HG03378 (cell line): Measurements from ENCODE around the gene ATP11C.
"Not testable (repeated sequence)": the region's sequence is repeated elsewhere in the genome, so short reads cannot be mapped to it uniquely, and the experiment has no call there.

Source experiments
- ATAC-seq: cut with Tn5 transposase; IDR thresholded peaks from one replicate; pipeline ENCODE4 v1.9.1; 2021; ENCODE audit warnings: mild to moderate bottlenecking, moderate library complexity; ENCODE audit not compliant: unreplicated experiment

ATP11C gene

DNA sequence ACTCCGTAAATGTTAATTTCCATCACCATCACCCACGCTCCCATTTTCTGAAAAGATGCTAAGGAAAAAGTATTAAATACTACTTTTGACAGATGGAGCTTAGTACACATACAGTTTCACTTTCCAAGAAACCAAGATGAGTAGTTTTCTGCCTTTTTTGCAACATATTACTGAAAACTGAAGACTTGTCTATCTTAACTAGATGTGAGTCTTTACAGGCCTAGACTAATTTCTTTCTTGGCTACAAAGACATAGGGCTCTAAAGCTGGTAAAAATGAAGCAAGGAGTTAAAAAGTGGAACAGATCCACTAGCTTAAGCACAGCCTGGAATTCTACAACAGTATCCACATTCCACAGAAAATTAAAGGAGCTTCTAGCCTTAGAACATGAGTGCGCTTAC, 68.2 kb downstream of the ATP11C start:
- ATAC-seq, result no peak

DNA sequence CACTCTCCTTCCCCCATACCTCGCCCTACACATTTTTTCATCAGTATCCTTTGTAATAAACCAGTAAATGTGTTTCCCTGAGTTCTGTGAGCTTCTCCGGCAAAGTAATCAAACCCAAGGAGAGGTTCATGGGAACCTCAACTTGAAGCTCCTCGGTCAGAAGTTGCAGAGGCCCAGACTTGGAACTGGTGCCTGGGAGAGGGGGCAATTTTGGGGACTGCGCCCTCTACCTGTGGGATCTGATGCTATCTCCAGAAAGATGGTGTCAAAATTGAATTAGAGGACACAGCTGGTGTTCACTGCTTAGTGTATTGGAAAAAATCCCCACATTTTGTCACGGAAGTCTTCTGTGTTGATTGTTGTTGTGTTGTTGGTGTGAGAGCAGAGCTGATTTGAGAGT, 70.6 kb downstream of the ATP11C start:
- no peak for ATAC-seq

DNA sequence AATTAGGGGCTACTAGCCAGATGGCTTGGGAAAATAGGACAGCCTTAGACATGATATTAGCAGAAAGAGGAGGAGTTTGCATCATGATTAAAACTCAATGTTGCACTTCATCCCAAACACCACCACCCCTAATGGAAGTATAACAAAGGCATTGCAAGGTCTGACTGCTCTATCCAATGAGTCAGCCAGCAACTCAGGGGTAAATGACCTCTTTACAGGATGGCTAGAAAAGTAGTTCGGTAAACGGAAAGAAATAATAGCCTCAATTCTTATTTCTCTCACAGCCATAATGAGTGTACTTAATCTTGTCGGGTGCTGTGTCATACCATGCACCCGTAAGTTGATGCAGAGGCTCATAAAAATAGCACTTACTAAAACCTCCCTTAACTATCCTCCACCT, 76.0 kb downstream of the ATP11C start:
- not testable (repeated sequence) for ATAC-seq

DNA sequence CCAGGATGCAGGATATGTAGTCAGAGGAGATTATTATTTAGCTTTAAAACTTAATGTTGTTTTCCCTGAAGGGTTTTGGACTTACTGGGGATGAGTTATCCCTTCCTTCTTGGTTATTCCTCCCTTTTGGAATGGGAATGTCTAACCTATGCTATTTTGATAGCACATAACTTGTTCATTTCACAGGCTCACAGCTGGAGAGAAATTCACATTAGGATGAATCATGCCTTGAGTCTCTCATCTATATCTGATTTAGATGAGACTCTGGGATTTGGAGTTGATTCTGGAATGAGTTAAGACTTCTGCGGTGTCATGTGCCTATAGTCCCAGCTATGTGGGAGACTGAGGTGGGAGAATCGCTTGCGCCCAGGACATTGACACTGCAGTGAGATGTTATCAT, 81.1 kb downstream of the ATP11C start:
- ATAC-seq, result no peak

DNA sequence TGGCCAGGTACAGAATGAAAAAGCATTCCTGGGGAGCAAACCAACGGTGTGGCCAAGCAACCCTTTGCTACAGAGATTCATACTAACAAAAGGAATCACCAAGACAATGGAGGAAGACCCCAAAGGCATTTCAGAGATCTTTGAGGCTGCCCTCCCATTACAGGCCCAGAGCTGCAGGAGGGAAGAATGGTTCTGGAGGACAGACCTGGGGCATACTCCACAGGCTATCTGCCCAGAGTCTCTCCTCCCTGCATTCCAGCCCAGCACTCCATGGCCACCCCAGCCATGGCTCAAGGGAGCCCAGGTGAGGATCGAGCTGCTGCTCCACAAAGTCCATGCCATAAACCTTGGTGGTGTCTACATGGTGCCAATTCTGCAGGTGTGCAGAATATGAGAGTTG, 81.9 kb downstream of the ATP11C start:
- no peak for ATAC-seq

DNA sequence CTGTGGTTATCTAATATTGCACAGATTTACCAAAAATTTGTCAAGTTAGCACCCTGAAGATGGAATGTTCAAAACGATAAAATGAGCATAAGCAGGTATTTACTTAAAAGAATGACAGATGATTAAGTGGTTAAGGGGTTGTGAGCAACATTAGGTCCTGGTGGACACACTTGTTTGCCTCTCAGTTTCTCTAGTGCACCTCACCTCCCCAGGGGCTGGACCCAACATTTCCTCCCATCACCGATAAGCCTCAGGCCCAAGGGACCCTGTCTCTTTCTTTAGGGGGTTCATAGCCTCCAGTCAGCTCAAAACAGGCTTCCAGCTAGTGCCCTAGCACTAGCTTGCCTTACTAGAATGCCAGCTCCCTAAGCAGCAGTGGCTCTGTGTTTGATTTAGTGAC, 88.0 kb downstream of the ATP11C start:
- ATAC-seq, result no peak

DNA sequence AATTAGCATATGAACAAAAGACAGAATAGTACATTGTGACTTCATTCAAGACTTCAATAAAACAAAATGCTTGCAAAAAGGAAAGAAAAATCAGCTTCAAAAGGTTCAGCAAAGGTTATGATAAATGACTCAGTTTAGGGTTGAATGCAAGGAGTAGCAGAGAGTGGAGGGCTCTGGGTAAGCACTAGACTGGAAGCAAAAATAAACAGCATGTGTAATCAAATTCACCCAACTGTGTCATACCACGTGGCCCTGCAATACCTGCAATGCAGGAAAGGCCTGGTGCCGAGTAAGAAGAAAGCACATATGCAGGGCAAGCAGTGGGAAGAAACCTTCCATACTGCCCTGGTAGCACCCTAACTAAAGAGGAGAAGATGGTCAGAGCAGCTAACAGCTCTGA, 88.7 kb downstream of the ATP11C start:
- peak; percentile 81 for ATAC-seq

DNA sequence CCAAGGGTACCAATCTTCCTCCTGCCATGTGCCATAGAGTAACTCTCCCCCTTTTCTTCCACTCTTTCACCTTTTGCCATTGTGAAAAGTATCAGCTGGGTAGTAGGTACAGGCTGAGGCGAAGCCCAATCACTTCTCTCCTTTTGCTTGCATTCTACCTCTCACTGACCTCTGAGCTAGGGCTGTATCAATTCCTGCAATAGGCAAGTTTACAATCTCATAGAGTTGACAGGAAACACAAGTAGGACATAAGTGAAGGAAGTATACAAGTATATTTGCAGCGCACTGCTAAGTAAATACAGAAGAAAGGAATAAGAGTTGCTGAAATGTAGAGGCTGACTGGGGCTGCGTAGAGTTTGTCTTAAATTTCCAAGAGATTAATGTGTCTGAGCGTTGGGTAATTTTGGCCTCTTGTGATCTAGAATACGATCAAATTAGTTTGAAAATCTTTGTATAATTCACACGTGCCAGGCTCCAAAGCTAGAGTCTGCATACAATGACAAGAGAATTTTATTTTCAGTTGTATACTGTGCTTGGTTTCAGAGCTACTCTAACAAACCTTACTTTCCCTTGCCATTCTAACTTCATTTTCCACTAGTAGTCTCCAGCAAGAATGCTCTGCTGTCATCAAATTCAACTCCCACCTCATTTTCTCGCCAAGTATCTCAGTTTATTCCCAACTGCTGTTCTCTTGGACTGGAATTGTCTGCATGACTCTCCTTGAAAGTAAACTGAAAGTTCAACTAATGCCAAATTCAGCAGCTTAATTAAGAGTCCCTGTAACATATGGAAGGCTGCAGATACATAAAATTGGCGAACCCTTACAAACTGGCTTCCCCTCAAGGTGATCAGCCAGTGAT, 90.3 kb downstream of the ATP11C start:
- no peak for ATAC-seq

DNA sequence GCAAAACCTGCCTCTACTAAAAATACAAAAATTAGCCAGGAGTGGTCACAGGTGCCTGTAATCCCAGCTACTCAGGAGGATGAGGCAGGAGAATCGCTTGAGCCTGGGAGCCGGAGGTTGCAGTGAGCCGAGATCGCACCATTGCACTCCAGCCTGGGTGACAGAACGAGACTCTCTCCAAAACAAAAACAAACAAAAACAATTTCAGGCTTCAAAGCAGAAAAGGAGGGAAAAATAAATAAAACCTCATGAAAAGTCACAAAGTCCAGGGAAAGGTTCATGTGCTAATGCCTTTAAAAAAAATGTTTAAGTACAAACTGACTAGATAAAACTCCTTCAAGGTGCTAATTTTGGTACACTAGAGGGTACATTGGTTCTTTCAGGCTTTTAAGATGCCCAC, 96.5 kb downstream of the ATP11C start:
- not testable (repeated sequence) for ATAC-seq

DNA sequence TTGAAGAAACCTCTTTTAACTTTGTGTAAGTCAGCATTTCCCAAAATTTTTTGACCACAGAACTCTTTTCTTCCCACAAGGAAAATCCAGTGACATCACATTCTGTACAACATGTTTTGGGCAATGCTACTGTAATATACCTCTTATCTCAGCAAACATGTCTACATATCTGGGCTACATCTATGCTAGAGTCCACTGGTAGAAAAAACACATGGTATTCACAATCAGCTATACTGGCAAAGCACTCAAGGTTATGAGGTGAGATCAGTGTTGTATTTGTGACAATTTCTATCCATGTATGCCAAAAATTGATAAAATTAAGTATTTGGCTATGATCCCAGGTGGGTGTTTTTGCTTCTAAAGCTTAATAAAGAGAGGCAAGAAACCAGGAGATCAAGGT, 98.0 kb downstream of the ATP11C start:
- no peak for ATAC-seq

DNA sequence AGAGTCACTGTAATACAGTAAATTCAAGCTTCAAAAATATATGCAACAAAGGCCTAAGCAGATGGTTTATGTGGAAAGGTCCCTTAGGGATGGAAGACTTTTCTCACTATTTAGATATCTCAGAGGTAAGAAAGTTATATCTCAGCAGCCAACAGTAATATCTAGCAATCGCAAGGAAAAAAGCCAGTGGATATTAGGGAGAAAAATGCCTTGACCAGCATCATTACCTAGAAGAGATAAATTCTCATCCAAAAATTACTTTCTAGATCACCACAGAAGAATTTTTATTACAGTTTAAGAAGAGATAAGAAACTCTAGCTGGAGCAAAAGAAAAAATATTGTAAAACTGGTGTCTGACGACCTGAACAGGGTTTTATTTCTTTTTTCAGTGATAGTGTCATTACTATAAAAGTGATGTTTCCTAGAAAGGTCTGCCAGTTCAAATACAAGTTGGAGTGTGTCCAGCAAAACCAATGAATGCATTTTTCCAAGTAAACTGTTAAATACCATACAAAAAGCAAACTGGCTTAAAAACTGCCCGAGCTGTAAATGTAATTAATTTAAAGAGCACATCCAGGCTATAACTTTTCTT, 100.0 kb downstream of the ATP11C start:
- ATAC-seq, result no peak

DNA sequence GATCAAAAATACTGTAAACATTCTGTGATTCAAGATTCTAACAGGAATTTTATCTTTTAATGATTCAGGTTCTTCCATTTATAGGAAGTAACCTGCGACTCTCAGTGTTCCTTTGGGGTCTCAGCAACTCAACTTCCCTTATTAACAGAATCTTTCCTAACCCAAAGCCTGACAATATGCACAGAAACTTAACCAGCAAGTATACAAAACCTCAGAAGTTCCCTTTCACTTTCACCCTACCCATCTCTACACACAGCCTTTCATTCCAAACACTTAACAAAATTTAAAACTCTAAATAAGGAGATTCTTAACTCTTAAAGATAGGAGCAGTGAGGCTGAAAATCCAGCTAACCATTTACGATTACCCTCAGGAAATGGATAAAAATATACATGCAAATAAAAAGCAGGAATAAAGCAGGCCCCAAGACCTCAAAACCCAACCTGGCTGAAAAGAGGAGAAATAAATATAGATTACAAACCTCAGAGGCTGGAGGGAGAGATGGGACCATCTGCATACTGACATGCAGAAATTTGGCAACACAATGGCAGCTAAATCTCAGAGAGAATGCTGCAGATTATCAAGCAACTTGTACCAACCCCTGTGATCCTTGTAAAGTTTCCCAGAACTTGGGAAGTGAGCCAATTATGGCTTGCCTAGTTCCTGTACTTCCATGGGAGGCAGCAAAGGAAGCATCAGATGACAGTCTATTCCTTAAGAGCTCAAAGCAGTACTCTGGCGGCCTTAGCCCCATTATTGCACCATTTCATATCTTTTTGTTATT, 101.0 kb downstream of the ATP11C start:
- peak; percentile 83 for ATAC-seq

DNA sequence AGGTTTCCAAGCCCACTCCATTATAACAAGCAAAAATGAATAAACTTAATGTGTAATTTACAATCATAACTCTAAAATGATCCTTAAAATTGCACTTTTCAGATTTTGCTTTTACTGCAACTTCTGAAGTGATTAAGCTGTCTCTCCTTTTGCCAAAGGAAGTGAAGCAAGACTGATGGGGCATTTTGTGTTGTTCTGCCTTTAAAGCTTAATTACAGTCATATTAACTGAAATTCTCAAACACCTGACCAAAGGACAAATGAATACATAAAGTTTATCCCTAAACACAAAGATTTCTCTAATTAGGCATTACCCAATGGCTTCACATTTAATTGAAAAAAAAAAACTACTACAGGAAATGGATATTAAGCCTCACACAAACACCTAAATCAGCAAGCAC, 101.8 kb downstream of the ATP11C start:
- ATAC-seq, result no peak

DNA sequence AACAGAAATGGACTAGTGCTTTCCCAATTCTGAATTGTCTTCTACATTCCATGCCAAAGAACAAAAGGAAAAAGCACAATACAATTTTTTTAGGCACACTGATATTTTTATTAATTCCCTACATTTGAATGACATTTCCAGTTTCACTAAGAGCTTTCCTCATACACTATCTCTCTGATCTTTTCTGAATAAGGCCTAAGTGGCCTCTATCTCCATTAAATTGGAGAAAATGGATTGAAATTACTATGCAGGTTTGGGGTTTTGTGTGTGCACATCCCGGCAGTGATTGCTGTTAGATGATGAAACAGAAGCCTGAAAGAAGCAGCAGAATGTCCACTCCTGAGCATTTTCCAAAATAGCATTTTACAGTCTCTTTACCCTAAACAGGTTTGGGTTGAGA, 104.0 kb downstream of the ATP11C start:
- ATAC-seq, result no peak

DNA sequence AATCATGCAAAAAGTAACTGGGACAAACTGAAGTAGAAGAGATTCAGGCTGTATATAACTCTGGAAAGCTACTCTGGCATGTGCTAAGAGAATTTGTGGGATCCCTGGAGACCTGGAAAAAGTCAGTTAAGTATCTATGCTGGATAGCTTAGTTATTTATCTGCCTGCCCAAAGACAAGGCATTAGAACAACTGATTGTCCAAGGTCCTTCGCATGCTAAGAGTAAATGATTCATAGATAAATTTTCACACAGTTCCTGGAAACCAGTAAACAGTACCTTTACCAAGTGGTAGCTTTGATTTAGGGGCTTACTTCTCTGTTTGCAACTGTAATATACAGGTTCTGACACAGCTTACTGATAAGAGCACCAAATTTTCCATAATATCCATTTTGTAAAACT, 104.8 kb downstream of the ATP11C start:
- ATAC-seq, result no peak

DNA sequence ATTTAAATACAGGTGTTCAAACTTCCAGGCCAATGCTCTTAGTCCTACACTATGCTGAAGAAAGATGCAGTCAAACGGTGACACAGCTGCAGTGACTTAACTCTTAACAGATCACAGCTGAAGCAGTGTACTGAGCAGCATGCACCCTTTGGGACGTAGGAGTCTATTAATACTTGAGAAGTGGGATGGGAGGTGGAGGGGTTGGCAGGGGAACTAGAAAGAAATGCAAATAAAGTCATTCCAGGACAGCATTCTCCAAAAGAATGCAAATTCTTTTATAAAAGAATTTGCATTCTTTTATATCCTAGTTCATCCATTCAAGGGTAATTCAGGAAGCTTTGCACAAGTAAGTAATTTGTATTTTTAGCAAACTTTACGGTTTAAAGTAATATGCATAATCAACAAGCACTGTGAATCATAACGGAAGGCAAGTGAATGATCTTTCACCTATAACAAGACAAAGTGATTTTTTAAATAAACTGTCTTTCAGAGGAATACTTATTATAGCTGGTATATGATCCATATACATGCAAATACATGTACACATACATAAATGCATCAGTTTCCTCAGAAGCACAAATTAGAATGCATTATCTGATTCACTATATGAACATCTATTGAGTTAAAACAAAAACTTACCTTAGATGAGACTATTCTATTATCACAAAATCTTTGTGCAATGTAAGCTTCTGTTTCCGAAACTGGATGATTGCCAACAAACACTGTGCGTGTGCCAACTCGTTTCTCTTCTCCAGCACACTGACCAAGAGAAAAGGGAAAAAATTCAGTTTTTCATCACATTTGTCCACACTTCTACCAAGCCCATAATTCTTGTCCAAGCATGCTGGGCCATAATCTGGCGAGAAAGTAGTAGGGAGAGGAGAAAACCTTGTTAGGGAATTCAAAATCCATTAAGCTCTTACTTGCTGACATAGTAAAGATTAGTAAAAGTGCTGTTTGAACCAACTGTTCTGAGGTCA, 106.5 kb downstream of the ATP11C start:
- ATAC-seq, result no peak

DNA sequence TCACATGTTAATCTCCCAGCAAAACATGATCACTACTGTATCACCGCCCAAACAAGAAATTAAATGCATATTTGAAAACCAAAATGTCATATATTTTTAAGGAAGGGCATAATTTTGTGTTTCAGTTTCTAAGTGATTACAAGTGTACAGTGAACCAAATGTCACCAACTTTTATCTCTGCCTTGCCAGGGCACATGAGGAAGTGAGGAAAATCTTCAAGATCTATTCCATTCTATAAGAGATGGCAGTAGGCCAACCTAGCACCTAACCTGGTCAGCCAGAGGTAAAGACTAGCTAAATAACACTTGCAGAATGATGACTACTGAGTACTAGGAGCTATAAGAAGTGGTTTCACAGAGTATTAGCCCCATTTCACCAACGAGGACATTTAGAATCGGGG, 107.2 kb downstream of the ATP11C start:
- no peak for ATAC-seq

DNA sequence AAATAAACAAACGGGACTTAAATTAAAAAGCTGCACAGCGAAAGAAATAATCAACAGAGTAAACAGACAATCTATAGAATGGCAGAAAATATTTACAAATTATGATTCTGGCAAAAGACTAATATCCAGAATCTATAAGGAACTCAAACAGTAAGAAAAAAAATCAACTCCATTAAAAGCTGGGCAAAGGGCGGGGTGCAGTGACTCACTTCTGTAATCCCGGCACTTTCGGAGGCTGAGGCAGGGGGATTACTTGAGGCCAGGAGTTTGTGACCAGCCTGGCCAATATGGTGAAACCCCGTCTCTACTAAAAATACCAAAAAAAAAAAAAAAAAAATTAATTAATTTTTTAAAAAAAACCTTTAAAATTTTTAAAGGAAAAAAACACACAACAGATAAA, 109.0 kb downstream of the ATP11C start:
- no peak for ATAC-seq

DNA sequence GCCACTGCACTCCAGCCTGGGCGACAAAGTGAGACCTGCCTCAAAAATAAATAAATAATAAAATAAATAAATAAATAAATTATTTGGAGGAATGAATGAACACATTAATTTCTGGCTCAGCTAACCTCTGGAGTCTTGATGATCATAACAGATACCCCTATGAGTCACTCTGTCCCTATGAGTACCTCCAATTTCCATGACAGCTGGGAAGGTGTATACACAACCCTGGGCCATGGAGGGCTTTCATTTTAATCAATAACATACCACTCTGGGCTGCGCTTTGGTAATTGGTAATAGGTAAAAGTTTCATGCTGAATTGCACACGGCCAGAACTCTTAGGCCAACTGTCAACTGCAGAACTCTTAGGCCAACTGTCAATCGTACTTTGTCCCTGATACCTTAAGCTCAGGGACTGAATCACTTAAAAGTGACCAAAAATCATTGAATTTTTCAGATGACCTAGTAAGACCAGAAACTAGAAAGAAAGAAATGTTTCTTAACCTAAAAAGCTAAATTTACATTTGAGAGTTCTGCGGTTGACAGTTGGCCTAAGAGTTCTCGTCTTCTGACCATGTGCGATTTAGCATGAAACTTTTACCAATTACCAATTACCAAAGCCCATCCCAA, 112.4 kb downstream of the ATP11C start:
- ATAC-seq, result no peak

DNA sequence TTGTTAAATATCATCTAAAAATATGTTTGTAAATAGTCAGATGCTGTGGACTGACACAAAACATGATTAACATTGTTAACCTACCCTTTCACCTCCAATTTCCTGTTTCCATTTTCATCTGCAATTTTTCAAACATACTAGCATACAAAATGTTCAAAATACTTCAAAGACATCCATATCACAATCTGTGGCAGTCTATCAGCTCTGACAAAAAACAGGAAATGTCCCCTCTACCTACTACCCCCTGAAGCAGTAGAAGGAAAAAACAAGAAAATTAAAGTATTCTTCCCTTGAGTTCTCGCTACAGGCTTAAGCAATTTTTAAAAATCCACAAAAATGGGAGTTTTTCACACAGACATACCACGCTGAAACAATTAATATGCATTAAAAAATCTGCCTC, 116.6 kb downstream of the ATP11C start:
- no peak for ATAC-seq
